H9 (cell line): ENCODE measurements around the gene HYDIN. TPM values are rescaled to one million over a fixed set of nuclear protein-coding genes. Genes with fewer than 3 reads are reported as not detected.

Experiments used
- DNase-seq: peaks from one replicate; pipeline ENCODE4 v3.0.0-alpha.2; 2017
- H2AFZ ChIP-seq: one replicate; pipeline ENCODE4 v1.6.1; 2013; ENCODE audit warnings: mild to moderate bottlenecking, low read length, control low read depth, moderate library complexity
- H2AK5ac ChIP-seq: 2 replicates; pipeline ENCODE4 v1.6.1; 2013; ENCODE audit warnings: low read length, control low read depth, mixed read lengths; ENCODE audit not compliant: insufficient read length
- H2BK120ac ChIP-seq: one replicate; pipeline ENCODE4 v1.6.1; 2013; ENCODE audit warnings: low read depth, mild to moderate bottlenecking, low read length, control low read depth, inconsistent platforms; ENCODE audit not compliant: poor library complexity, severe bottlenecking
- H2BK12ac ChIP-seq: 2 replicates; pipeline ENCODE4 v1.6.1; 2013; ENCODE audit warnings: low read length, control low read depth, mixed read lengths, low read depth; ENCODE audit not compliant: insufficient read length
- H2BK15ac ChIP-seq: 2 replicates; pipeline ENCODE4 v1.6.1; 2013; ENCODE audit warnings: low read depth, low read length, control low read depth
- H2BK20ac ChIP-seq: one replicate; pipeline ENCODE4 v1.6.1; 2013; ENCODE audit warnings: low read depth, mild to moderate bottlenecking, low read length, control low read depth, inconsistent platforms; ENCODE audit not compliant: poor library complexity, severe bottlenecking
- H2BK5ac ChIP-seq: 2 replicates; pipeline ENCODE4 v1.6.1; 2013; ENCODE audit warnings: low read length, control low read depth, mixed read lengths; ENCODE audit not compliant: insufficient read length
- H3K14ac ChIP-seq: 2 replicates; pipeline ENCODE4 v1.6.1; 2013; ENCODE audit warnings: low read length, control low read depth; ENCODE audit not compliant: insufficient read depth
- H3K18ac ChIP-seq: 2 replicates; pipeline ENCODE4 v1.6.1; 2013; ENCODE audit warnings: low read depth, mild to moderate bottlenecking, mixed read lengths, low read length, control low read depth; ENCODE audit not compliant: insufficient read length
- H3K23ac ChIP-seq: 2 replicates; pipeline ENCODE4 v1.6.1; 2013; ENCODE audit warnings: low read length, control low read depth, mixed read lengths, low read depth; ENCODE audit not compliant: insufficient read length
- H3K23me2 ChIP-seq: 2 replicates; pipeline ENCODE4 v1.6.1; 2013; ENCODE audit warnings: low read depth, mild to moderate bottlenecking, mixed read lengths, low read length, control low read depth; ENCODE audit not compliant: insufficient read length, poor library complexity, severe bottlenecking
- H3K27ac ChIP-seq: 2 replicates; pipeline ENCODE4 v1.5.1; 2013; ENCODE audit warnings: low read length, control low read depth, mixed read lengths, low read depth; ENCODE audit not compliant: insufficient read length
- H3K27me3 ChIP-seq: 2 replicates; pipeline ENCODE4 v1.6.1; 2013; ENCODE audit warnings: low read length, control low read depth, inconsistent platforms; ENCODE audit not compliant: insufficient read depth
- H3K4ac ChIP-seq: 2 replicates; pipeline ENCODE4 v1.6.1; 2013; ENCODE audit warnings: low read depth, mild to moderate bottlenecking, control low read depth, inconsistent platforms, low read length, moderate library complexity
- H3K4me1 ChIP-seq: 2 replicates; pipeline ENCODE4 v1.6.1; 2013; ENCODE audit warnings: low read length, control low read depth, inconsistent platforms; ENCODE audit not compliant: insufficient read depth
- H3K4me2 ChIP-seq: 2 replicates; pipeline ENCODE4 v1.6.1; 2013; ENCODE audit warnings: low read length, control low read depth, mixed read lengths; ENCODE audit not compliant: insufficient read length, insufficient read depth
- H3K56ac ChIP-seq: 2 replicates; pipeline ENCODE4 v1.6.1; 2013; ENCODE audit warnings: low read depth, mild to moderate bottlenecking, mixed read lengths, low read length, control low read depth; ENCODE audit not compliant: insufficient read length
- H3K79me1 ChIP-seq: 2 replicates; pipeline ENCODE4 v1.6.1; 2013; ENCODE audit warnings: low read depth, mild to moderate bottlenecking, moderate library complexity, low read length, control low read depth, inconsistent platforms; ENCODE audit not compliant: insufficient read depth, poor library complexity, severe bottlenecking
- H3K79me2 ChIP-seq: 2 replicates; pipeline ENCODE4 v1.6.1; 2013; ENCODE audit warnings: low read length, control low read depth, inconsistent platforms; ENCODE audit not compliant: insufficient read depth
- H3K9ac ChIP-seq: 2 replicates; pipeline ENCODE4 v1.6.1; 2013; ENCODE audit warnings: low read length, control low read depth, mixed read lengths; ENCODE audit not compliant: insufficient read length; ENCODE audit errors: extremely low read depth
- H3K9me3 ChIP-seq: one replicate; pipeline ENCODE4 v1.6.1; 2013; ENCODE audit warnings: low read depth, low read length, inconsistent platforms; ENCODE audit not compliant: control insufficient read depth
- H3T11ph ChIP-seq: one replicate; pipeline ENCODE4 v1.6.1; 2013; ENCODE audit warnings: mild to moderate bottlenecking, low read length, control low read depth, inconsistent platforms
- H4K20me1 ChIP-seq: one replicate; pipeline ENCODE4 v1.6.1; 2013; ENCODE audit not compliant: control insufficient read depth, insufficient read length, insufficient read depth
- H4K5ac ChIP-seq: 2 replicates; pipeline ENCODE4 v1.6.1; 2013; ENCODE audit warnings: low read depth, mild to moderate bottlenecking, mixed read lengths, low read length, control low read depth; ENCODE audit not compliant: insufficient read length
- H4K8ac ChIP-seq: replicated peaks from 2 replicates; pipeline ENCODE4 v1.6.1; 2013; ENCODE audit warnings: low read length, control low read depth, mixed read lengths, low read depth; ENCODE audit not compliant: insufficient read length
- H4K91ac ChIP-seq: 2 replicates; pipeline ENCODE4 v1.6.1; 2013; ENCODE audit warnings: low read depth, mild to moderate bottlenecking, moderate library complexity, mixed read lengths, low read length, control low read depth; ENCODE audit not compliant: insufficient read length
- H3K27ac Mint-ChIP-seq, 3 experiments: 2 replicates in 2 of 3; 3 replicates in 1 of 3; pipeline ENCODE4 v1.8.0; 2020 to 2021; ENCODE audit warnings: mixed read lengths in 3 of 3, mild to moderate bottlenecking in 1 of 3, moderate library complexity in 1 of 3
- H3K27me3 Mint-ChIP-seq: 2 replicates; pipeline ENCODE4 v1.8.0; 2021; ENCODE audit warnings: low read depth, mild to moderate bottlenecking, moderate library complexity, mixed read lengths
- H3K36me3 Mint-ChIP-seq, 3 experiments: 2 replicates in 2 of 3; 3 replicates in 1 of 3; pipeline ENCODE4 v1.8.0; 2020 to 2021; ENCODE audit warnings: low read depth in 3 of 3, mixed read lengths in 3 of 3; ENCODE audit not compliant: insufficient read depth in 1 of 3
- H3K4me1 Mint-ChIP-seq, 2 experiments: 2 replicates each; pipeline ENCODE4 v1.8.0; 2020; ENCODE audit warnings: mixed read lengths in 2 of 2
- H3K4me3 Mint-ChIP-seq, 2 experiments: 2 replicates in 1 of 2; 3 replicates in 1 of 2; pipeline ENCODE4 v1.8.0; 2020 to 2021; ENCODE audit warnings: mild to moderate bottlenecking in 2 of 2, mixed read lengths in 2 of 2, moderate library complexity in 1 of 2
- H3K9me3 Mint-ChIP-seq, 2 experiments: 2 replicates in 1 of 2; 3 replicates in 1 of 2; pipeline ENCODE4 v1.8.0; 2020; ENCODE audit warnings: mild to moderate bottlenecking in 2 of 2, mixed read lengths in 2 of 2, moderate library complexity in 1 of 2
- WGBS: extraction: QIAGEN DNeasy Blood & Tissue Kit; methylation state at CpG from one replicate; pipeline ENCODE4 v1.1.7; 2013; ENCODE audit warnings: missing lambda C conversion rate, low lambda C conversion rate, mixed read lengths; ENCODE audit not compliant: insufficient read length; ENCODE audit errors: extremely low coverage; 5-methylcytosine and 5-hydroxymethylcytosine counted together
- total RNA-seq: library from RNA; stranded (reverse); gene quantifications from 2 replicates; pipeline ENCODE4 v1.2.1, GENCODE V29; 2021
- TF ChIP-seq, protein P1 (sequence below): fragments of 200-600 bp; sonication (generic); conservative IDR thresholded peaks from 3 replicates; pipeline ENCODE4 v1.8.0; 2021; ENCODE audit warnings: antibody characterized with exemption, mild to moderate bottlenecking

Gene HYDIN
- total RNA-seq, 1 experiment from 2014 or later, result 1.7 TPM

DNA sequence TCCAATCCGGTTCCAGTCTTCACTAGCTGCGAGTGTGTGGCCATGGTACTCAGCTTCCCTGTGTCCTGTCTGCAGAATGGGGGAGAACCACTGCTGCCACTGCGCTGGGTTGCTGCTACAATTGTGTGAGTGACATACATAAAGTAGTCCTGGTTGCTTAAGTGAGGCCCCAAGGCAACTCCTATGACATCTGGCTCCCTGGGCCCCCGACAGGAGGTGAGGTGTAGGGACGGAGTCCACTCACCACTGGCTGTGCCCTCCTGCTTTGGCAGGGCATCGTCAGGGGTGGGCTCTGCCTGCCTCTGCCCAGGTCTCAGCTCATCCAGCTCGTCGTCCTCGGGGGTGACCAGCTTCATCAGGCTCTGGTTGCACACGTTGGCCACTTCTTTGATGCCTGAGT, 450.0 kb downstream of the HYDIN start:
- Histone ChIP-seq H3K23me2 (no peaks in the 10 kb centered on the region), H3K79me1 (no peaks in the 10 kb centered on the region), H2BK20ac (no peak overlapping the region), H2BK15ac (no peak overlapping the region), H3K4me2 (no peak overlapping the region), H2BK12ac (no peak overlapping the region), H3K18ac (no peak overlapping the region), H3K27ac (no peak overlapping the region), H3K23ac (no peak overlapping the region), H2BK5ac (no peak overlapping the region), H3K27me3 (no peaks in the 10 kb centered on the region), H3T11ph (no peak overlapping the region), H2BK120ac (no peak overlapping the region), H3K56ac (no peak overlapping the region), H3K79me2 (no peaks in the 10 kb centered on the region), H3K4me1 (no peaks in the 10 kb centered on the region), H4K20me1 (no peaks in the 10 kb centered on the region), H4K91ac (no peak overlapping the region), H2AFZ (no peak overlapping the region), H2AK5ac (no peak overlapping the region), H3K9ac (no peak overlapping the region), H4K8ac (no peak overlapping the region), H3K4ac (no peak overlapping the region), H4K5ac (no peak overlapping the region), H3K14ac (no peak overlapping the region; the same call in 1 of the 2 replicates), H3K9me3 (no peaks in the 10 kb centered on the region)
- TF ChIP-seq, protein P1, sequence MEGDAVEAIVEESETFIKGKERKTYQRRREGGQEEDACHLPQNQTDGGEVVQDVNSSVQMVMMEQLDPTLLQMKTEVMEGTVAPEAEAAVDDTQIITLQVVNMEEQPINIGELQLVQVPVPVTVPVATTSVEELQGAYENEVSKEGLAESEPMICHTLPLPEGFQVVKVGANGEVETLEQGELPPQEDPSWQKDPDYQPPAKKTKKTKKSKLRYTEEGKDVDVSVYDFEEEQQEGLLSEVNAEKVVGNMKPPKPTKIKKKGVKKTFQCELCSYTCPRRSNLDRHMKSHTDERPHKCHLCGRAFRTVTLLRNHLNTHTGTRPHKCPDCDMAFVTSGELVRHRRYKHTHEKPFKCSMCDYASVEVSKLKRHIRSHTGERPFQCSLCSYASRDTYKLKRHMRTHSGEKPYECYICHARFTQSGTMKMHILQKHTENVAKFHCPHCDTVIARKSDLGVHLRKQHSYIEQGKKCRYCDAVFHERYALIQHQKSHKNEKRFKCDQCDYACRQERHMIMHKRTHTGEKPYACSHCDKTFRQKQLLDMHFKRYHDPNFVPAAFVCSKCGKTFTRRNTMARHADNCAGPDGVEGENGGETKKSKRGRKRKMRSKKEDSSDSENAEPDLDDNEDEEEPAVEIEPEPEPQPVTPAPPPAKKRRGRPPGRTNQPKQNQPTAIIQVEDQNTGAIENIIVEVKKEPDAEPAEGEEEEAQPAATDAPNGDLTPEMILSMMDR, result no peak
- H3K4me3 Mint-ChIP-seq, result no peak overlapping the region
- H3K4me1 Mint-ChIP-seq, result peaks cover 3 to 7% of the 10 kb centered on the region in 2 experiments
- no peak overlapping the region for H3K27ac Mint-ChIP-seq
- peaks cover 2% of the 10 kb centered on the region; the same call in 1 of the 2 replicates for H3K27me3 Mint-ChIP-seq
- no peaks in the 10 kb centered on the region; a peak in 2 of 5 replicates for H3K9me3 Mint-ChIP-seq
- no peak for DNase-seq
- peaks cover 52 to 77% (median 65%) of the 10 kb centered on the region in 3 experiments for H3K36me3 Mint-ChIP-seq
- WGBS, result no CpG with 5 or more reads among the region's 10 CpGs
